H1 (cell line): Measurements from ENCODE around the gene ENDOV. TPM values are rescaled to one million over a fixed set of nuclear protein-coding genes. Genes with fewer than 3 reads are reported as not detected.

Source experiments
- CTCF ChIA-PET: fragments of 300-600 bp; sonication (Branson Sonifier 250); formaldehyde crosslinking; loops from one replicate; lab custom pipeline; 2021; ENCODE audit not compliant: partially characterized antibody; lab: Charles Lee
- POLR2A ChIA-PET: fragments of 300-600 bp; sonication (Branson Sonifier 250); formaldehyde crosslinking; loops from one replicate; lab custom pipeline; 2021; ENCODE audit warnings: inconsistent platforms; ENCODE audit not compliant: partially characterized antibody; lab: Charles Lee
- DNase-seq, 2 experiments: peaks; one replicate each; pipeline versions ENCODE4 v3.0.0 to v3.0.0-alpha.2; 2010 to 2022; ENCODE audit warnings: low spot score in 2 of 2, low read depth in 1 of 2, mixed read lengths in 1 of 2
- FAIRE-seq: peaks from 2 replicates; lab custom pipeline; 2011; peaks lifted over from hg19 to GRCh38; lab: Jason Lieb, UNC
- H2AFZ ChIP-seq: 2 replicates; pipeline ENCODE4 v1.8.1; 2012; ENCODE audit warnings: low read length, inconsistent platforms
- H2AK5ac ChIP-seq: 2 replicates; pipeline ENCODE4 v1.6.1; 2013; ENCODE audit warnings: low read depth, low read length
- H2BK120ac ChIP-seq: replicated peaks from 2 replicates; pipeline ENCODE3; 2013; ENCODE audit warnings: low read depth, low read length, inconsistent platforms
- H2BK12ac ChIP-seq: 2 replicates; pipeline ENCODE4 v1.6.1; 2013; ENCODE audit warnings: low read depth, low read length
- H2BK15ac ChIP-seq: 2 replicates; pipeline ENCODE4 v1.6.1; 2013; ENCODE audit warnings: low read length
- H2BK20ac ChIP-seq: 2 replicates; pipeline ENCODE4 v1.6.1; 2013; ENCODE audit warnings: low read length
- H2BK5ac ChIP-seq: 2 replicates; pipeline ENCODE4 v1.6.1; 2013; ENCODE audit warnings: low read depth, low read length
- H3K14ac ChIP-seq: 2 replicates; pipeline ENCODE4 v1.6.1; 2013; ENCODE audit warnings: inconsistent platforms; ENCODE audit not compliant: insufficient read length
- H3K18ac ChIP-seq: 2 replicates; pipeline ENCODE4 v1.6.1; 2013; ENCODE audit warnings: low read length; ENCODE audit errors: extremely low read depth
- H3K23ac ChIP-seq: 2 replicates; pipeline ENCODE4 v1.6.1; 2013; ENCODE audit warnings: inconsistent platforms; ENCODE audit not compliant: insufficient read length
- H3K23me2 ChIP-seq: 2 replicates; pipeline ENCODE4 v1.6.1; 2013; ENCODE audit warnings: low read depth, low read length
- H3K27ac ChIP-seq: 2 replicates; pipeline ENCODE4 v1.6.1; 2011; ENCODE audit warnings: low read depth, low read length, inconsistent platforms
- H3K27me3 ChIP-seq, 4 experiments: replicated peaks in 1 of 4; 1 replicate in 1 of 4; 2 replicates in 3 of 4; pipeline versions ENCODE4 v1.6.1 to v1.8.1; 2011 to 2013; ENCODE audit warnings: low read length in 3 of 4, mild to moderate bottlenecking in 3 of 4, inconsistent platforms in 2 of 4, mixed read lengths in 2 of 4, moderate library complexity in 1 of 4; ENCODE audit not compliant: control insufficient read depth in 3 of 4, insufficient read depth in 3 of 4; ENCODE audit errors: extremely low read depth in 1 of 4
- H3K36me3 ChIP-seq, 4 experiments: 2 replicates each; pipeline versions ENCODE4 v1.6.1 to v1.8.1; 2011 to 2013; ENCODE audit warnings: mild to moderate bottlenecking in 4 of 4, low read length in 3 of 4, moderate library complexity in 2 of 4, control low read depth in 1 of 4, inconsistent platforms in 1 of 4; ENCODE audit not compliant: insufficient read depth in 4 of 4, control insufficient read depth in 2 of 4
- H3K4ac ChIP-seq: replicated peaks from 2 replicates; pipeline ENCODE3; 2013; ENCODE audit warnings: low read length, low read depth, mixed read lengths, inconsistent platforms; ENCODE audit not compliant: insufficient read length
- H3K4me1 ChIP-seq, 4 experiments: replicated peaks in 1 of 4; 1 replicate in 1 of 4; 2 replicates in 3 of 4; pipeline versions ENCODE4 v1.6.1 to v1.8.1; 2011 to 2013; ENCODE audit warnings: low read length in 3 of 4, inconsistent platforms in 2 of 4, mixed read lengths in 1 of 4; ENCODE audit not compliant: insufficient read depth in 4 of 4, control insufficient read depth in 3 of 4
- H3K4me2 ChIP-seq, 2 experiments: 2 replicates each; pipeline versions ENCODE4 v1.6.1 to v1.8.1; 2011 to 2013; ENCODE audit warnings: low read depth in 2 of 2, low read length in 2 of 2, control low read depth in 1 of 2, inconsistent platforms in 1 of 2, mild to moderate bottlenecking in 1 of 2; ENCODE audit not compliant: insufficient read depth in 1 of 2
- H3K4me3 ChIP-seq, 4 experiments: fragments of 200-600, 300-600 bp in 1 of 4; sonication (generic), shearing (Covaris generic), sonication (Bioruptor Twin) in 1 of 4; 2 replicates each; pipeline versions ENCODE4 v1.5.1 to v1.8.1; 2011 to 2016; ENCODE audit warnings: low read length in 4 of 4, low read depth in 3 of 4, control low read depth in 2 of 4, inconsistent platforms in 2 of 4, mild to moderate bottlenecking in 2 of 4, mixed read lengths in 1 of 4, moderate library complexity in 1 of 4; ENCODE audit not compliant: insufficient read depth in 2 of 4; ENCODE audit errors: extremely low read depth in 1 of 4
- H3K56ac ChIP-seq: replicated peaks from 2 replicates; pipeline ENCODE3; 2013; ENCODE audit warnings: low read depth, mild to moderate bottlenecking, mixed read lengths, low read length, inconsistent platforms; ENCODE audit not compliant: insufficient read length
- H3K79me1 ChIP-seq: 2 replicates; pipeline ENCODE4 v1.6.1; 2013; ENCODE audit warnings: low read depth, low read length, control low read depth
- H3K79me2 ChIP-seq, 2 experiments: 2 replicates each; pipeline versions ENCODE4 v1.6.1 to v1.8.1; 2012 to 2013; ENCODE audit warnings: low read length in 2 of 2, mild to moderate bottlenecking in 2 of 2, inconsistent platforms in 1 of 2; ENCODE audit not compliant: insufficient read depth in 2 of 2, control insufficient read depth in 1 of 2
- H3K9ac ChIP-seq, 4 experiments: replicated peaks in 1 of 4; 1 replicate in 1 of 4; 2 replicates in 3 of 4; pipeline versions ENCODE4 v1.6.1 to v1.8.1; 2011 to 2013; ENCODE audit warnings: low read depth in 3 of 4, low read length in 3 of 4, control low read depth in 2 of 4, mild to moderate bottlenecking in 2 of 4, moderate library complexity in 2 of 4, inconsistent platforms in 1 of 4; ENCODE audit errors: extremely low read depth in 1 of 4
- H3K9me3 ChIP-seq, 2 experiments: 2 replicates each; pipeline versions ENCODE4 v1.6.1 to v1.8.1; 2012 to 2013; ENCODE audit warnings: mild to moderate bottlenecking in 2 of 2, moderate library complexity in 2 of 2, control low read depth in 1 of 2, inconsistent platforms in 1 of 2, low read depth in 1 of 2, low read length in 1 of 2, mixed read lengths in 1 of 2; ENCODE audit not compliant: insufficient read depth in 2 of 2
- H4K20me1 ChIP-seq, 2 experiments: replicated peaks in 1 of 2; 2 replicates each; pipeline versions ENCODE3 to v1.8.1; 2011 to 2013; ENCODE audit warnings: inconsistent platforms in 2 of 2, low read length in 2 of 2, mild to moderate bottlenecking in 1 of 2; ENCODE audit not compliant: insufficient read depth in 2 of 2, control insufficient read depth in 1 of 2
- H4K5ac ChIP-seq: 2 replicates; pipeline ENCODE4 v1.6.1; 2013; ENCODE audit warnings: low read length, low read depth, mixed read lengths, inconsistent platforms; ENCODE audit not compliant: insufficient read length
- H4K8ac ChIP-seq: 2 replicates; pipeline ENCODE4 v1.8.0; 2013; ENCODE audit warnings: mild to moderate bottlenecking, moderate library complexity, low read length, inconsistent platforms; ENCODE audit not compliant: insufficient read depth; ENCODE audit errors: extremely low read depth
- H4K91ac ChIP-seq: replicated peaks from 2 replicates; pipeline ENCODE3; 2013; ENCODE audit warnings: low read length, mixed read lengths, inconsistent platforms; ENCODE audit not compliant: insufficient read length
- CTCF ChIP-seq, 3 experiments: IDR thresholded peaks; 1 replicate in 2 of 3; 2 replicates in 1 of 3; pipeline versions ENCODE4 v1.5.1 to v1.6.1; 2011; ENCODE audit warnings: low read length in 3 of 3, mild to moderate bottlenecking in 3 of 3, inconsistent platforms in 2 of 3, low read depth in 1 of 3, moderate library complexity in 1 of 3; ENCODE audit not compliant: insufficient read depth in 1 of 3; ENCODE audit errors: control extremely low read depth in 1 of 3
- POLR2A ChIP-seq, 2 experiments: IDR thresholded peaks; 1 replicate in 1 of 2; 2 replicates in 1 of 2; pipeline ENCODE4 v1.6.1; 2011; ENCODE audit warnings: low read depth in 2 of 2, low read length in 2 of 2, mild to moderate bottlenecking in 2 of 2; ENCODE audit errors: control extremely low read depth in 1 of 2
- POLR2AphosphoS5 ChIP-seq: IDR thresholded peaks from 2 replicates; pipeline ENCODE4 v1.6.1; 2011; ENCODE audit warnings: low read depth, low read length
- TBP ChIP-seq: IDR thresholded peaks from 2 replicates; pipeline ENCODE4 v1.6.1; 2011; ENCODE audit warnings: low read depth, low read length, improper control_type of control experiment
- WGBS, 2 experiments: shearing (Covaris generic) in 1 of 2; methylation state at CpG; one replicate each; pipeline versions ENCODE4 v1.1.6 to v1.1.7; 2013 to 2015; ENCODE audit warnings: low lambda C conversion rate in 2 of 2, mixed read lengths in 2 of 2, inconsistent platforms in 1 of 2, low coverage in 1 of 2, missing lambda C conversion rate in 1 of 2; ENCODE audit not compliant: insufficient replicate concordance in 2 of 2, insufficient coverage in 1 of 2, insufficient read length in 1 of 2; ENCODE audit errors: extremely low coverage in 1 of 2, missing lambda C conversion rate in 1 of 2; 5-methylcytosine and 5-hydroxymethylcytosine counted together
- polyA plus RNA-seq, 7 experiments: library from polyadenylated mRNA; depleted of rRNA in 3 of 7; stranded (reverse) in 5 of 7; unstranded in 2 of 7; fragments of >200 nt in 5 of 7; fragments of 200-250 nt in 2 of 7; gene quantifications; 1 replicate in 5 of 7; 2 replicates in 1 of 7; 4 replicates in 1 of 7; pipeline versions ENCODE4 v1.2.1 to v1.2.3, GENCODE V29; 2011 to 2013; ENCODE audit warnings: missing spikeins in 2 of 7, mixed read lengths in 2 of 7
- total RNA-seq: library from RNA; stranded (reverse); fragmentation: NEBNext Ultra II Directional; extraction: Animal tissue kit (Norgen Biotek cat#: 25700); gene quantifications from 2 replicates; pipeline ENCODE4 v1.2.1, GENCODE V29; 2021

Gene ENDOV
- total and polyA plus RNA-seq, 2 of the 8 experiments (the other 6 are each of a cell fraction or from before 2014, with no cell fraction given) = 10.6 to 13.3 TPM

GRCh38 chr17:80473701-80474100 is 58.7 kb downstream of the ENDOV start:
- H3K18ac ChIP-seq = no peak overlapping the region
- H3K9ac ChIP-seq = no peak overlapping the region
- H3K36me3 ChIP-seq = peaks cover 0 to 7% (median 0%) of the 10 kb centered on the region in 4 experiments; a peak in 1 of 8 replicates
- peaks cover 12% of the 10 kb centered on the region; the same call in 1 of the 2 replicates for H3K23me2 ChIP-seq
- H3K9me3 ChIP-seq = no peaks in the 10 kb centered on the region
- H3K27ac ChIP-seq = no peak overlapping the region
- H3K4me3 ChIP-seq = peak overlapping the region in 1 of 4 experiments; percentile 60; a peak in 1 of 8 replicates
- peaks cover 3 to 22% of the 10 kb centered on the region in 2 experiments for H4K20me1 ChIP-seq
- DNase-seq (no peak), FAIRE-seq (no peak)
- no peak overlapping the region for H2BK15ac ChIP-seq
- no peak overlapping the region for H2BK20ac ChIP-seq
- no peak overlapping the region for H2AK5ac ChIP-seq
- H3K27me3 ChIP-seq = peaks cover 57 to 83% (median 73%) of the 10 kb centered on the region in 4 experiments
- no peak overlapping the region for H3K56ac ChIP-seq
- ChIA-PET POLR2A (interaction anchor here (0.9 to 1.7 kb wide), 3 partner anchors 9 to 48 kb away, joined by 3 to 12 read pairs (median 4); no protein-coding TSS in a partner anchor), CTCF (interaction anchor here (0.8 to 4.5 kb wide), 10 partner anchors 12 to 425 kb away, joined by 3 to 22 read pairs (median 4); no protein-coding TSS in a partner anchor)
- H2BK120ac ChIP-seq = no peak overlapping the region
- H3K4ac ChIP-seq = no peak overlapping the region
- H4K5ac ChIP-seq = no peak overlapping the region
- no peak overlapping the region for H3K14ac ChIP-seq
- H4K8ac ChIP-seq = no peak overlapping the region
- H3K23ac ChIP-seq = no peak overlapping the region
- H3K4me1 ChIP-seq = peaks cover 0 to 20% (median 9%) of the 10 kb centered on the region in 4 experiments; a peak in 5 of 7 replicates
- H4K91ac ChIP-seq = no peak overlapping the region
- no peak overlapping the region for H2AFZ ChIP-seq
- H3K79me1 ChIP-seq = no peaks in the 10 kb centered on the region
- H2BK5ac ChIP-seq = no peak overlapping the region
- H2BK12ac ChIP-seq = peak overlapping the region; percentile 27; the same call in 1 of the 2 replicates
- no peak overlapping the region; a peak in 1 of 4 replicates for H3K4me2 ChIP-seq
- TF ChIP-seq CTCF (IDR thresholded peaks at IDR 0.05; ENCODE audit: control extremely low read depth in 1 of 3, insufficient read depth in 1 of 3, low read depth in 1 of 3, low read length in 3 of 3) = no peak
- no peak for TF ChIP-seq POLR2A (IDR thresholded peaks at IDR 0.05; ENCODE audit: control extremely low read depth in 1 of 2, low read depth in 2 of 2, low read length in 2 of 2)
- no peak for TF ChIP-seq TBP
- TF ChIP-seq POLR2AphosphoS5 = no peak
- TF ChIP-seq, all 59 proteins: peak for 0
- H3K79me2 ChIP-seq = no peaks in the 10 kb centered on the region
- 72% methylated on average over 6 of the region's 7 CpGs; no CpG with 5 or more reads in 1 of the 2 experiments for WGBS, 2 experiments
